GM12872 (cell line): ENCODE results near the gene STOML3.

ENCODE experiments used
- TF ChIP-seq, protein P1 (sequence below): IDR thresholded peaks from 3 replicates; pipeline ENCODE4 v1.5.1; 2011; ENCODE audit warnings: low read depth, mild to moderate bottlenecking, low read length, moderate library complexity; ENCODE audit not compliant: insufficient read depth

STOML3 gene

DNA sequence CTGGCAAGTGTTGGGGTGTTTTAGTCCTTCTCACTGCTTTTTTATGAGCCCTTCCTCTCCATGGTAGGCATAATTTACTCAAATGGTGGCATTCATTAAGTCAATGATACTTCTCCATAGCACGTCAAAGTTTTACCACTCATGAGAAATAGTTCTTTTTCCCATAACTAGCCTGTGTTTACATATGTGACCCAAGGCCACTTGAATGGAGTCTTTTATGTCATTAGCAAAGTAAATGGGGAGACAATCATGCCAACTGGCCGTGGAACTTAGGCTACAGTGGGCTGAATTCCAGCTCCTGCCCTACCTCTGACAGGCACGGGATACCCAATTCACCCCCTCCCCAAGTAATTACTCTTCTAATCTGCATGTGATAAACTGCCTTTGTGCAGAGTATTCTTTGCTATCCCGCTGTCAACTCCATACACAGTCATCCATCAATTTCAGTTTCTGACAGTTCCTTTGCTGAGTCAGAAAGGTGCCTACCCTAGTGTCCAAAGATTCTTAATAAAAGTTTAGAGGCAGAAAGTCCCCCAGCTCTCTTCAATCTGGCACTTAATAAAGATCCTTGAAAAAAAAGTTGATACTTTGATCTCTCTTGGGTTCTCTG is 30.3 kb upstream of the STOML3 start:
- TF ChIP-seq, protein P1, sequence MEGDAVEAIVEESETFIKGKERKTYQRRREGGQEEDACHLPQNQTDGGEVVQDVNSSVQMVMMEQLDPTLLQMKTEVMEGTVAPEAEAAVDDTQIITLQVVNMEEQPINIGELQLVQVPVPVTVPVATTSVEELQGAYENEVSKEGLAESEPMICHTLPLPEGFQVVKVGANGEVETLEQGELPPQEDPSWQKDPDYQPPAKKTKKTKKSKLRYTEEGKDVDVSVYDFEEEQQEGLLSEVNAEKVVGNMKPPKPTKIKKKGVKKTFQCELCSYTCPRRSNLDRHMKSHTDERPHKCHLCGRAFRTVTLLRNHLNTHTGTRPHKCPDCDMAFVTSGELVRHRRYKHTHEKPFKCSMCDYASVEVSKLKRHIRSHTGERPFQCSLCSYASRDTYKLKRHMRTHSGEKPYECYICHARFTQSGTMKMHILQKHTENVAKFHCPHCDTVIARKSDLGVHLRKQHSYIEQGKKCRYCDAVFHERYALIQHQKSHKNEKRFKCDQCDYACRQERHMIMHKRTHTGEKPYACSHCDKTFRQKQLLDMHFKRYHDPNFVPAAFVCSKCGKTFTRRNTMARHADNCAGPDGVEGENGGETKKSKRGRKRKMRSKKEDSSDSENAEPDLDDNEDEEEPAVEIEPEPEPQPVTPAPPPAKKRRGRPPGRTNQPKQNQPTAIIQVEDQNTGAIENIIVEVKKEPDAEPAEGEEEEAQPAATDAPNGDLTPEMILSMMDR = no peak

- TF ChIP-seq, protein P1 = peak; percentile 67
These were observed 26.2 kb upstream of the STOML3 start for GRCh38 chr13:39016787-39017186.

DNA sequence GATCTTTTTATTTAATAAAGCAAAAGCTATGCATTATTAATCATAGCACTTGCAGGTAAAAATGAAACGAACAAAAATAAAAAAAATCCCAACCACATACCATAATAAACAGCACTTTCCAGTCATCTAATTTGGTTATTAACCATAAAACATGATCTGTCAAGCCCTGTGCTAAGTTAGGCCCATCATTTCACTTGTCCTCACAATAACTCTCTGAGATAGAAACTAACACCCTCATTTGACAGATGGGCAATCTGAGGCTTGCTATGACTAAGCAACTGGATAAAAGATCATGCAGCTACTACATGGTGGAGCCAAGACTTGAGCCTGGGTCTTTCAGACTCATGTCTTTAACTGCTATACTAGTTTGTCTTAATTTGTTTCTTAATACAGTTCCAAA is 25.5 kb upstream of the STOML3 start:
- TF ChIP-seq, protein P1 = no peak

DNA sequence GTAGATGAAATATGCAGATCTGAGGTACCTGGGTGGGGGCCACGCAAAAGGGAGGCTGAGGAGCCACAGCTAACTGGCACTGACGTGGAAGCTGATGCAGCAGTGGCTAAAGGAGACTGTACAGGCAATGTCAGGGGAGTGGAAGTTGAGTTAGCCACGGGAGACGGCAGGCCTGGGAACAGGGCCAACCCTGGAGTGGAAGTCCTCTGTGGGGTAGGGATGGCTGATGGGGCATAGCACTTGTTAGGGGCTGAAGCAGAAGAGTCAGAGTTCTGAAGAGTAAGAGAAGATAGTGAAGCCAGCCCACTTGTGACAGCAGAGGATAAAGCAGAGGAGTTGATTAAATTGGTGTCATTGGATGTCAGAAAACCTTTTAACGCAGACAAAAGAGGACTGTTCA is 22.8 kb upstream of the STOML3 start:
- TF ChIP-seq, protein P1 = no peak

DNA sequence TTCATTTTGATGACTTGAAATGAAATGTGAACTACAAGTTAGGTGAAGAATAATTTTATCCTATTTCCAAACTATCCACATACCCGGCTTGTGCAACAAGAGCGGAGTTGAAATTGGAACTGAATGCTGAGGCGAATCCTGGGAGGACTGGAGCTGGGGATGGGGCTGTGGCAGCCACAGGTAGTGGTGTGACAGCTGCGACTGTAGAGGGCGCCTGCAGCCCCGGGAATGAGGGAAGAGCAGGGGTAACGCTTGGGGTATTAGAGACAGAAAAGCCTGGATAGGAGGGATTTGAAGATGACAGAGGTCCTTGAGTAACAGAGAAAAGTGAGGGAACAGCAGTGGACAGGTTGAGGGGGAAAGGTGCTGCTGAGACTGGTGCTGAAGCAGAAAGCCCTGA is 22.0 kb upstream of the STOML3 start:
- TF ChIP-seq, protein P1 = no peak

DNA sequence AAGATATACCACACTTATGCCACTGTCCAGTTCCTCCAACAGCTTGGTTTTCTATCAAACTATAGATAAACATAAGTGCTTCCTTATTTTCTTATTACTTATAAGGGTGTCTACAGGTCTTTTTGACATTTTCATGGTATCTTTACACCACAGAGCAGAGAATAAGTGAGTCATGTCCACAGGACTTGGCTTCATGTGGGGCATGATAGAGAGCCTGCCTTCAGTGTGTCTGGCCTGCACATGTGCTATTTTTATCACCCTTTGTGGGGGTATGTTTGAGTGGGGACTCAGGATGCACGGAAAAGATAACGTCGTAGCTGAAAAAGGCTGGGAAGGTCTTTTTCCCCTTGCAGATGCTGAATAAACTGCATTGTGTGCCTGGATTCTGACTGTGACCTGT is 8.1 kb upstream of the STOML3 start:
- TF ChIP-seq, protein P1 = no peak

DNA sequence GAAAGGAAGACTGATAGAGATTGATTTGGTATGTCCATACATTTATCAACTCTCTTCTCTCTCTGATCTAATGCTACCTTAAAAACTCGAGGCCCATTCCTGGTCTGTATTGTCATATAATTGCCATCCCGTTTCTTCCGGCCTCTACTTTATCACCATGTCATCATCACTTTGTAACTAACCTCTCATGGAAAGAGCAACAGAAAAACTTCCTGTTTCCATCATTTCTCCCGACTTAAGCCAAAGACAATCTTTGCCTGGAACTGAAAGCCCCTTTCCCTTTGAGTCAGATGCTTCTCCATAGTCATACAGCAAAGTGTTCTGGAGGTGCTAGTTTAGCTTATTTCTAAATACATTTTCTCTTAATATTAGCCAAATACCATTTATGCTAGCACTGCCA is 2.8 kb upstream of the STOML3 start:
- TF ChIP-seq, protein P1 = no peak

- TF ChIP-seq, protein P1 = no peak
These were observed 9.5 kb downstream of the STOML3 start for GRCh38 chr13:38981096-38981495.
